ENCODE measurements around the gene CEBPA. TPM values are rescaled to one million over a fixed set of nuclear protein-coding genes. Genes with fewer than 3 reads are reported as not detected.

The CEBPA gene
- total and polyA plus RNA-seq, 2 experiments from 2014 or later: 0.50 to 2.6 TPM

- H3K36me3 Mint-ChIP-seq (ENCODE audit: low read depth): no peaks in the 10 kb centered on the region
- Histone ChIP-seq H3K4me2 (no peak overlapping the region), H3K36me3 (ENCODE audit: insufficient read depth) (no peaks in the 10 kb centered on the region; the same call in 1 of the 2 replicates), H4K20me1 (replicated peaks; ENCODE audit: insufficient read depth) (no peaks in the 10 kb centered on the region), H3K79me2 (replicated peaks; ENCODE audit: insufficient read depth) (no peaks in the 10 kb centered on the region), H3F3A (replicated peaks; ENCODE audit: low read depth) (no peaks in the 10 kb centered on the region), H3K4me1 (ENCODE audit: insufficient read depth) (no peaks in the 10 kb centered on the region), H3K9me2 (ENCODE audit: insufficient read depth) (no peaks in the 10 kb centered on the region), H2AFZ (no peak overlapping the region), H3K27me3 (ENCODE audit: insufficient read depth) (no peaks in the 10 kb centered on the region), H3K4me3 (no peak overlapping the region), H3K27ac (ENCODE audit: low read depth) (no peak overlapping the region)
- peaks cover 4% of the 10 kb centered on the region; the same call in 2 of the 3 replicates for H3K9me3 Mint-ChIP-seq
- DNase-seq (ENCODE audit: low spot score) (no peak), ATAC-seq (no peak)
- H3K4me3 Mint-ChIP-seq: no peak overlapping the region
- H3K4me1 Mint-ChIP-seq: peaks cover 2% of the 10 kb centered on the region; the same call in 1 of the 3 replicates
- TF ChIP-seq CREB1 (CRISPR knock-in tag; IDR thresholded peaks at IDR 0.05; ENCODE audit: low read depth) (no peak), EZH2 (IDR thresholded peaks at IDR 0.05; ENCODE audit: low read depth, unreplicated experiment) (no peak), ZNF462 (CRISPR knock-in tag; IDR thresholded peaks at IDR 0.05) (no peak), JUNB (IDR thresholded peaks at IDR 0.05; ENCODE audit: unreplicated experiment) (no peak), POLR2AphosphoS5 (IDR thresholded peaks at IDR 0.05; ENCODE audit: low read depth) (no peak), EZH2phosphoT487 (IDR thresholded peaks at IDR 0.05; ENCODE audit: unreplicated experiment) (no peak), STAT1 (IDR thresholded peaks at IDR 0.05; ENCODE audit: unreplicated experiment) (no peak), ZNF331 (CRISPR knock-in tag; IDR thresholded peaks at IDR 0.05; ENCODE audit: low read depth) (no peak), ZNF114 (CRISPR knock-in tag; IDR thresholded peaks at IDR 0.05) (no peak), NANOG (IDR thresholded peaks at IDR 0.05; ENCODE audit: borderline replicate concordance) (no peak)
- TF ChIP-seq, protein P1, sequence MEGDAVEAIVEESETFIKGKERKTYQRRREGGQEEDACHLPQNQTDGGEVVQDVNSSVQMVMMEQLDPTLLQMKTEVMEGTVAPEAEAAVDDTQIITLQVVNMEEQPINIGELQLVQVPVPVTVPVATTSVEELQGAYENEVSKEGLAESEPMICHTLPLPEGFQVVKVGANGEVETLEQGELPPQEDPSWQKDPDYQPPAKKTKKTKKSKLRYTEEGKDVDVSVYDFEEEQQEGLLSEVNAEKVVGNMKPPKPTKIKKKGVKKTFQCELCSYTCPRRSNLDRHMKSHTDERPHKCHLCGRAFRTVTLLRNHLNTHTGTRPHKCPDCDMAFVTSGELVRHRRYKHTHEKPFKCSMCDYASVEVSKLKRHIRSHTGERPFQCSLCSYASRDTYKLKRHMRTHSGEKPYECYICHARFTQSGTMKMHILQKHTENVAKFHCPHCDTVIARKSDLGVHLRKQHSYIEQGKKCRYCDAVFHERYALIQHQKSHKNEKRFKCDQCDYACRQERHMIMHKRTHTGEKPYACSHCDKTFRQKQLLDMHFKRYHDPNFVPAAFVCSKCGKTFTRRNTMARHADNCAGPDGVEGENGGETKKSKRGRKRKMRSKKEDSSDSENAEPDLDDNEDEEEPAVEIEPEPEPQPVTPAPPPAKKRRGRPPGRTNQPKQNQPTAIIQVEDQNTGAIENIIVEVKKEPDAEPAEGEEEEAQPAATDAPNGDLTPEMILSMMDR (conservative IDR thresholded peaks at IDR 0.05; ENCODE audit: low read depth in 2 of 2): no peak
- TF ChIP-seq, protein P2, sequence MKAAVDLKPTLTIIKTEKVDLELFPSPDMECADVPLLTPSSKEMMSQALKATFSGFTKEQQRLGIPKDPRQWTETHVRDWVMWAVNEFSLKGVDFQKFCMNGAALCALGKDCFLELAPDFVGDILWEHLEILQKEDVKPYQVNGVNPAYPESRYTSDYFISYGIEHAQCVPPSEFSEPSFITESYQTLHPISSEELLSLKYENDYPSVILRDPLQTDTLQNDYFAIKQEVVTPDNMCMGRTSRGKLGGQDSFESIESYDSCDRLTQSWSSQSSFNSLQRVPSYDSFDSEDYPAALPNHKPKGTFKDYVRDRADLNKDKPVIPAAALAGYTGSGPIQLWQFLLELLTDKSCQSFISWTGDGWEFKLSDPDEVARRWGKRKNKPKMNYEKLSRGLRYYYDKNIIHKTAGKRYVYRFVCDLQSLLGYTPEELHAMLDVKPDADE (IDR thresholded peaks at IDR 0.05): no peak
- TF ChIP-seq, protein P3, sequence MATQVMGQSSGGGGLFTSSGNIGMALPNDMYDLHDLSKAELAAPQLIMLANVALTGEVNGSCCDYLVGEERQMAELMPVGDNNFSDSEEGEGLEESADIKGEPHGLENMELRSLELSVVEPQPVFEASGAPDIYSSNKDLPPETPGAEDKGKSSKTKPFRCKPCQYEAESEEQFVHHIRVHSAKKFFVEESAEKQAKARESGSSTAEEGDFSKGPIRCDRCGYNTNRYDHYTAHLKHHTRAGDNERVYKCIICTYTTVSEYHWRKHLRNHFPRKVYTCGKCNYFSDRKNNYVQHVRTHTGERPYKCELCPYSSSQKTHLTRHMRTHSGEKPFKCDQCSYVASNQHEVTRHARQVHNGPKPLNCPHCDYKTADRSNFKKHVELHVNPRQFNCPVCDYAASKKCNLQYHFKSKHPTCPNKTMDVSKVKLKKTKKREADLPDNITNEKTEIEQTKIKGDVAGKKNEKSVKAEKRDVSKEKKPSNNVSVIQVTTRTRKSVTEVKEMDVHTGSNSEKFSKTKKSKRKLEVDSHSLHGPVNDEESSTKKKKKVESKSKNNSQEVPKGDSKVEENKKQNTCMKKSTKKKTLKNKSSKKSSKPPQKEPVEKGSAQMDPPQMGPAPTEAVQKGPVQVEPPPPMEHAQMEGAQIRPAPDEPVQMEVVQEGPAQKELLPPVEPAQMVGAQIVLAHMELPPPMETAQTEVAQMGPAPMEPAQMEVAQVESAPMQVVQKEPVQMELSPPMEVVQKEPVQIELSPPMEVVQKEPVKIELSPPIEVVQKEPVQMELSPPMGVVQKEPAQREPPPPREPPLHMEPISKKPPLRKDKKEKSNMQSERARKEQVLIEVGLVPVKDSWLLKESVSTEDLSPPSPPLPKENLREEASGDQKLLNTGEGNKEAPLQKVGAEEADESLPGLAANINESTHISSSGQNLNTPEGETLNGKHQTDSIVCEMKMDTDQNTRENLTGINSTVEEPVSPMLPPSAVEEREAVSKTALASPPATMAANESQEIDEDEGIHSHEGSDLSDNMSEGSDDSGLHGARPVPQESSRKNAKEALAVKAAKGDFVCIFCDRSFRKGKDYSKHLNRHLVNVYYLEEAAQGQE (IDR thresholded peaks at IDR 0.05; ENCODE audit: unreplicated experiment): no peak
- no peak overlapping the region for H3K27ac Mint-ChIP-seq
- peaks cover 11% of the 10 kb centered on the region for H3K27me3 Mint-ChIP-seq (ENCODE audit: insufficient read depth, low read depth, poor library complexity)
Measured at GRCh38 chr19:33256261-33256660, 46.1 kb downstream of the CEBPA start.

Measured in GM23338 (cell line).